IPS DF 4.7 (cell line): ENCODE measurements around the gene GRIN2A.

ENCODE experiments used
- DNase-seq: peaks from one replicate; pipeline ENCODE4 v3.0.0-alpha.2; 2013; ENCODE audit warnings: low spot score; ENCODE audit errors: extremely low read depth

The GRIN2A gene

GRCh38 chr16:9773289-9773688 lies 408.9 kb downstream of the GRIN2A start:
- DNase-seq = no peak

- no peak for DNase-seq
Observed at GRCh38 chr16:9772526-9773225, 409.6 kb downstream of the GRIN2A start.

GRCh38 chr16:9766891-9767290 lies 415.3 kb downstream of the GRIN2A start:
- no peak for DNase-seq

- DNase-seq = no peak
Observed at GRCh38 chr16:9763505-9763904, 418.7 kb downstream of the GRIN2A start.

GRCh38 chr16:9761870-9762269 lies 420.4 kb downstream of the GRIN2A start:
- DNase-seq = no peak

GRCh38 chr16:9757687-9758086 lies 424.5 kb downstream of the GRIN2A start:
- DNase-seq = no peak

- DNase-seq = no peak
Observed at GRCh38 chr16:9756434-9756833, 425.8 kb downstream of the GRIN2A start.

- no peak for DNase-seq
Observed at GRCh38 chr16:9755081-9755480, 427.1 kb downstream of the GRIN2A start.

- no peak for DNase-seq
Observed at GRCh38 chr16:9741776-9742175, 440.5 kb downstream of the GRIN2A start.

GRCh38 chr16:9739301-9739700 lies 442.9 kb downstream of the GRIN2A start:
- no peak for DNase-seq

GRCh38 chr16:9738690-9739089 lies 443.5 kb downstream of the GRIN2A start:
- no peak for DNase-seq

GRCh38 chr16:9736547-9736946 lies 445.7 kb downstream of the GRIN2A start:
- no peak for DNase-seq

GRCh38 chr16:9723136-9723535 lies 459.1 kb downstream of the GRIN2A start:
- DNase-seq = no peak

- DNase-seq = no peak
Observed at GRCh38 chr16:9713907-9714306, 468.3 kb downstream of the GRIN2A start.

- DNase-seq = no peak
Observed at GRCh38 chr16:9713156-9713555, 469.1 kb downstream of the GRIN2A start.

- no peak for DNase-seq
Observed at GRCh38 chr16:9708972-9709620, 473.1 kb downstream of the GRIN2A start.

GRCh38 chr16:9706217-9706836 lies 475.9 kb downstream of the GRIN2A start:
- no peak for DNase-seq

GRCh38 chr16:9703731-9704130 lies 478.5 kb downstream of the GRIN2A start:
- no peak for DNase-seq
